GM12865 (cell line): ENCODE measurements around the gene MRPS15.

Source experiments
- DNase-seq: peaks from one replicate; pipeline ENCODE4 v3.0.0; 2010; ENCODE audit warnings: low read depth
- H3K4me3 ChIP-seq: 2 replicates; pipeline ENCODE4 v1.5.1; 2011; ENCODE audit warnings: mild to moderate bottlenecking, low read depth, low read length, control low read depth
- CTCF ChIP-seq: IDR thresholded peaks from 2 replicates; pipeline ENCODE4 v1.5.1; 2011; ENCODE audit warnings: low read length, control low read depth, low read depth, inconsistent platforms; ENCODE audit not compliant: insufficient read depth; ENCODE audit errors: missing control alignments

Gene MRPS15

GRCh38 chr1:36446746-36447145 lies 17.4 kb downstream of the MRPS15 start:
- no peak for DNase-seq
- H3K4me3 ChIP-seq: no peak overlapping the region
- no peak for TF ChIP-seq CTCF

- peak; percentile 26 for DNase-seq
- peak; percentile 32 for TF ChIP-seq CTCF
- no peak overlapping the region for H3K4me3 ChIP-seq
These were observed 17.9 kb downstream of the MRPS15 start for GRCh38 chr1:36446271-36446670.

GRCh38 chr1:36443297-36443696 lies 20.9 kb downstream of the MRPS15 start:
- no peak for TF ChIP-seq CTCF
- H3K4me3 ChIP-seq: no peak overlapping the region
- no peak for DNase-seq

- no peak for DNase-seq
These were observed 21.8 kb downstream of the MRPS15 start for GRCh38 chr1:36442337-36442736.

GRCh38 chr1:36440646-36441045 lies 23.5 kb downstream of the MRPS15 start:
- H3K4me3 ChIP-seq: no peak overlapping the region
- DNase-seq: no peak
- no peak for TF ChIP-seq CTCF

More at GRCh38 chr1:36442337-36442736, 21.8 kb downstream of the MRPS15 start:
- H3K4me3 ChIP-seq: no peak overlapping the region
- no peak for TF ChIP-seq CTCF

- no peak for DNase-seq
- no peak overlapping the region for H3K4me3 ChIP-seq
- TF ChIP-seq CTCF: no peak
These were observed 24.1 kb downstream of the MRPS15 start for GRCh38 chr1:36440044-36440443.

- no peak overlapping the region for H3K4me3 ChIP-seq
- no peak for DNase-seq
- no peak for TF ChIP-seq CTCF
These were observed 25.5 kb downstream of the MRPS15 start for GRCh38 chr1:36438715-36439114.
